Activated CD8-positive, alpha-beta memory T cell treated with anti-CD3 and anti-CD28 coated beads for 1 hour (primary cell): ENCODE measurements around the gene RGL2.
"Not testable (repeated sequence)": the region's sequence is repeated elsewhere in the genome, so short reads cannot be mapped to it uniquely, and the experiment has no call there.

ENCODE experiments used
- DNase-seq, 2 donors: peaks; one replicate each; pipeline ENCODE4 v3.0.0-alpha.2; 2020; ENCODE audit warnings: low read depth in 1 of 2; ENCODE audit errors: extremely low read depth in 1 of 2

The RGL2 gene

DNA sequence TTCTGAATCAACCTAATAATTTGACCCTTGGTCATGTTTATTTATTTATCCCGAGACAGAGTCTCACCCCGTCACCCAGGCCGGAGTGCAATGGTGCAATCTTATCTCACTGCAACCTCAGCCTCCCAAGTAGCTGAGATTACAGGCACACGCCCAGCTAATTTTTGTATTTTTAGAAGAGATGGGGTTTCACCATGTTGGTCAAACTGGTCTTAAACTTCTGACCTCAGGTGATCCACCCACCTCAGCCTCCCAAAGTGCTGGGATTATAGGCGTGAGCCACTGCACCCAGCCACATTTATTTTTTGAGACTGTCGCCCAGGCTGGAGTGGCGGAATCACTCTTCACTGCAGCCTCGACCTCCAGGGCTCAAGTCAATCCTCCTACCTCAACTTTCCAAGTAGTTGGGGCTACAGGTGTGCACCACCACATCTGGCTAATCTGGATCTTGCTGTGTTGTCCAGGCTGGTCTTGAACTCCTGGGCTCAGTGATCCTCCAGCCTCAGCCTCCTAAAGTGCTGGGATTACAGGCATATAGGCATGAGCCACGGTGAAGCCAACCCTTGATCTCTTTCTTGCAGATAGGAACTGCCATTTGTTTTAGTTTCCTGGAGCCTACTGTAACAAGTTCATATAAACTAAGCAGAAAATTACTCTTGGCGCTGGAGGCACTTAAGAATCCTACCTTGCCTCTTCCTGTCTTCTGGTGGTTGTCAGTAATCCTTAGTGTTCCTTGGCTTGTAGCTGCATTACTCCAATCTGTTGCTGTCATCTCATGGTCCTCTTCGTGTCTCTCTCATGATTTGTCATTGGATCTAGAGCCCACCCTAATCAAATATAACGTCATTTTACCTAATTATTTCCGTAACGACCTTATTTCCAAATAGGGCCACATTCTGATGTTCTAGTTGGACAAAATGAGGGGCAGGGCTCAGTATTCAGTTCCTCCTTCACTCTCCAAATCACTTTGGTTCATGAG, 24.5 kb downstream of the RGL2 start:
- no peak for DNase-seq

DNA sequence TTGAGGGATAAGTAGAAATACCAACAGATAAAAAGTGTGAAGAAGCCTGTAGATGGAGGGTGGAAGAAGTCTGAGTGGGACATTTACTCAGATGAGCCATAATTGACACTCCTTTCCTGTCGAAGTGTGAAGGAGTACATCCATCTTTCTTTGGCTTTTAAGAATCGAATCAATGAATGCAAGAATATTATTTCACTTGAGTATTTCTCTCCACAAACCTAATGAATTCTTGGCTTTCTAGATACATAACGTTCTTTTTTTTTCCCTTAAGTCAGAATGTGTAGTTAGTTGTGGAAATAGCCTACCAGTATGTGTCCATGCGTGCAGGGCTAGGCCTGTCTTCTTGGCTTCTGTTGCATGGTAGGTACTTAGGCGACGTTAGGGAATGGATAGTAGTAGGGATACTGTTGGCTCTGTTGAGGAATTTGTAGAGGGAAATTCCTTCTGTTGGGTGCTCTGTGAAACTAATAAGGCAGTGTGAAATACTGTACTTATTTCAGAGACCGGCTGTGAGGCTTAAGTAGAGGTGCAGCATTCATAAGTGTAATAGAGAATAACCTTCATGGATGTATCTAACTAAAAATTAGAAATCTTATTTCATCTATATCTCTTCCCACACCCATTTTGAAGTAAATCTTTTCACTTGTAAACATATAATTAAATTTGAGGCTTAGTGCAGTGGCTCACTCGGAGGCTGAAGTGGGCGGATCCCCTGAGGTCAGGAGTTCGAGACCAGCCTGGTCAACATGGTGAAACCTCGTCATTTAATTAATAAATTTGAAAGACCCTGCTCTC, 25.4 kb downstream of the RGL2 start:
- no peak for DNase-seq

DNA sequence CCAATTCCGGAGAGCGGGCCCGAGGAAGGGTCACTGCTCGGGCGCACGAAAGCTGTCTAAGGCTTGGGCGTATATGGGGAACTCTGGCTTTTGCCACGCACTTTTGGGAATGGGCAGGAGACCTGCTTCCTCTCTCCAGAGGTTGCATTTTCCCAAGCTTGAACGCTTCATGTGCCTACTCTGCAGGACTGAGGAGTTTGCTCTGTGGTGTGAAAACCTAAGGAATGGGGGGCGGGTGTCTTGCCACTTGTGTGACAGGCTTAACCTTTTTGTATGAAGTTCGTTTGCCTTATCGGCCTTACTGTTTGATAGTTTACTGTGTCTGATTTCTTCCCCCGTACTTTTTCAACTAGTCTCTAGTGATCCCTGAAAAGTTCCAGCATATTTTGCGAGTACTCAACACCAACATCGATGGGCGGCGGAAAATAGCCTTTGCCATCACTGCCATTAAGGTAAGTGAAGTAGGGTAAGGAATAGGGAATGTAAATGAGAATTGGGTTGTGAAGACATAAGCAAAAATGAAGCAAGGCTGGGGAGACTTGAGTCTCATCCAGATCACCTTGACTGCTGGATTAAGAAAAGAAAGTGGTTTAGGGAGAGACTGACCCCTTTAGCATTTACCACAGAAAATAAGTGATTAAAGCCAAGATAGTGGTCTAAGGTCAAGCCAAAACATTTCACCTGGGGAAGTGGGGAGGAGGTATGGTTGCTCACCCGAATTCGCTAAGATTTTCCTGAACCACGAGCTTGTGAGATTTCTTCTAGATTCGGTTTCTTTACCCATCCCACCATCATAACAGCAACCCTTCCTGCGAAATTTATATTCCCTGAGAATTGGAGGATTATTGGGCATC, 26.2 kb downstream of the RGL2 start:
- no peak for DNase-seq

DNA sequence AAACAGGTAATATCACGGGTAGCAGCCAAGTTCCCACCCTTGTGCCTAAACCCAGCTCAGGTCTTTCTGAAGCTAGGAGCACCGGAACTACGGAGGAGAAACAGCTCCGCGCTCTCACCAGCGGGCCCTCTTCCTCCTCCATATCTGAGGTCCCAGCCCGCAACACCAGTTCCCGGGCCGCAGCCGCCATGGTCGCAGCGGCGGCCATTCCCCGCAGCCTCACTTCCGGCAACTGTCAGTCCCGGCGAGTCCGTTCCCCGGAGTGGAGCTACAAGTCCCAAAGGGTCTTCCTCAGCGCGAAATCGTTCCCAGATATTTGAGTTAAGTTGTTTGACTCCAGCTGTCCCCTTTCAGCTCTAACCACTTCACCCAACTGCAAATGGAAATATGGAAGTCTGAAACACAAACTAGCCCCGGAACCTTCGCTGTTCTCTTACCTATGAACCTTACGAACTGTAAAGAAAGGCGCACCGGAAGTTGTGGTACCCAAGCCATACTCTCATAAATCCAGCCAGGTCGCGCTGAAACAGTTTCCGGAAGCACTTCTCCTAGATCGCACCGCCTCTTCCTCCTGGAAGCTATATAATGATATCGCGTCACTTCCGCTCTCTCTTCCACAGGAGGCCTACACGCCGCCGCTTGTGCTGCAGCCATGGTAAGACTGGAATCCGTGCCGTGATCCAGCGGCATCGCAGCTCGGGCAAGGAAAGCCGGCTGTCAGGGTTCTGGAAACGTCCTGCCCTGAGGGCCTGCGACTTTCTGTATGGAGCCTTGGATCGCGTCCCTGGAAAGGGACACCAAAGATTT, 27.1 kb downstream of the RGL2 start, which contains the start of the genes RPS18 and VPS52:
RPS18 (plus strand) TSS at position 608 of the 807 bp plus-strand sequence; CDS start at position 653, 45 bp downstream.
VPS52 (minus strand) TSS at position 409 of the 807 bp plus-strand sequence; CDS start at position 208, 201 bp downstream.
- DNase-seq: peak; percentile 71 to 89

DNA sequence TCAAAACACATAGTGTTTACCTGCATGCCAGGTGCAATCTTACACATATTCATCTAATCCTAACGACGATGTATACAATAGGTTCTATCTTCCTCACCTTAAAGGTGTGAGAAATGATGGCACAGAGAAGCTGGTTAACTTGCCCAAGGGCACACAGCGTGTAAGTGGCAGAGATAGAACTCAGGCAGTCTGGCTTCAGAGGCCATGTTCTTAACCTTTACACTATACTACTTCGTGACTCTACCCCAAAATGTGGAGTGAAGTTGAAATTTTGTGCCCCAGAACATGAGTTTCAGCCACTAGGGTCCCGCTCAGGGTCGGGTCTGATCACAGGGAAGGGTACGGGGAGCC, 27.6 kb downstream of the RGL2 start:
- no peak for DNase-seq

DNA sequence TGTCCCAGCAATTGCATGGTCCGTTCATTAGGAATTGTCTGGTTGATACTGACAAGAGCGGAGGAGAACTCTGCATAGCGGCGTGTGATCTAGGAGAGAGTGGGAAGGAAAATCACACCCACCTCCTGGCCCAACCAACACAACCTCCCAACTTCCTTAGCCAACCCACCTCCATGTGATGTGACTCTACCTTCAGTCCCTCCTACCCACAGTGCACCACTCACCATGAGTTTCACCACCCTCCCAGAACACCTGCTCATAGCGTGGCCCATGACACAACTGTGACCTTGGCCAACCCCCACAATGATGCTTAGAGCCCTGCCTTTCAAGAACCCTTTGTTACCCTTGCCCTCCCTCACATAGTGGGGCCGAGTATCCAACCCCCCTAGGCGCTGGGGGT, 34.7 kb downstream of the RGL2 start:
- no peak for DNase-seq

DNA sequence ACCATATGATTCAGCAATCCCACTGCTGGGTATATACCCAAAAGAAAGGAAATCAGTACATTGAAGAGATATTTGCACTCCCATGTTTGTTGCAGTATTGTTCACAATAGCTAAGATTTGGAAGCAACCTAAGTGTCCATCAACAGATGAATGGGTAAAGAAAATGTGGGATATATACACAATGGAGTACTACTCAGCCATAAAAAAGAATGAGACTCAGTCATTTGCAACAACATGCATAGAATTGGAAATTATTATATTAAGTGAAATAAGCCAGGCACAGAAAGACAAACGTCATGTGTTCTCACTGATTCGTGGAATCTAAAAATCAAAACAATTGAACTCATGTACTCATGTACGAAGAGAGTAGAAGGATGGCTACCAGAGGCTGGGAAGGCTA, 36.3 kb downstream of the RGL2 start:
- not testable (repeated sequence) for DNase-seq

DNA sequence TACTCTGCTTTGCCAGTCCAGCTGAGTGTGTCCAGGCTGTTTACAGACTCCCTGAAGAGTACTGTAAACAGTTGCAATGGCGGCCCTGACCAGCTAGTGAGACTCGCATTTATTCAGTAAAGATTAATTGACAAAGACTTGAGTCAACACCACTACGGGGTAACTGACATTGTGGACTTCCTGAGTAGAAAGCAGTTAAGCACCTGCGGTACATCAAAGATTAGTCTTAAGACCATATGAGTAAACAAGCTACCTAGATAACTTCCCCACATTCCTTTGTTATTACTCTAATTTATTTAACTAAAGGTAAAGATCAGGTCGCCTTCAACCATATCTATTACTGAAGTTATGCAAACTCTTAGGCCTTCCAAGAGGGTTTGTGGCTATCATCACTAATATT, 39.7 kb downstream of the RGL2 start:
- DNase-seq: no peak

DNA sequence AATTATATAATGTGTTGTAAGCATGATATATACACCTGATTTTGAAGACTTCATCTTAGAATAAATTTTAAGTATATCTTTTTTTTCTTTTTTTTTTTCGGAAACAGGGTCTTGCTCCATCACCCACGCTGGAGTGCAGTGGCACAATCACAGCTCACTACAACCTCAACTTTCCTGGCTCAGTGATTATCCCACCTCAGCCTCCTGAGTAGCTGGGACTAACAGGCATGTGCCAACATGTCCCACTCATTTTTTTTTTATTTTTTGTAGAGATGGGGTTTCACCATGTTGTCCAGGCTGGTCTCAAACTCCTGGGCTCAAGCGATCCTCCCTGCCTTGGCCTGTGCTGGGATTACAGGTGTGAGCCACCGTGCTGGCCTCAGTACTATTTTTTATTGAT, 44.2 kb downstream of the RGL2 start:
- DNase-seq: no peak

DNA sequence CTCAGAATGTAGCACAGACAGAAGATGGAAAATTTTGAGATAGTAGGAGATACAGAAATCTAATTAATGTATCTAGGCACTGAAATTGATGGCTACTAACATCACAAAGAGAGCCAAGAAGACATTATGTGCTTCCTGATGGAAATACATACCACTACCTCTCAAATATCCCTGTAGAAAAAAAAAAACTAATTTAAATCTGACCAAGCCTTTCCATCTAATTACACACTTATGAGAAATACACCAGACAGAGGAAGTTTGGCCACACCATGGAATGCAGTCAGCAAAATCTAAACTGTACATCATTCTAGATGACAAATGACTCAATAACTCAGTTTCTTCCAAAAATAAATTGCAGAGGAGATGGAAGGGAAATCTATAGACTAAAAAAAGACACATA, 46.0 kb downstream of the RGL2 start:
- DNase-seq: no peak

DNA sequence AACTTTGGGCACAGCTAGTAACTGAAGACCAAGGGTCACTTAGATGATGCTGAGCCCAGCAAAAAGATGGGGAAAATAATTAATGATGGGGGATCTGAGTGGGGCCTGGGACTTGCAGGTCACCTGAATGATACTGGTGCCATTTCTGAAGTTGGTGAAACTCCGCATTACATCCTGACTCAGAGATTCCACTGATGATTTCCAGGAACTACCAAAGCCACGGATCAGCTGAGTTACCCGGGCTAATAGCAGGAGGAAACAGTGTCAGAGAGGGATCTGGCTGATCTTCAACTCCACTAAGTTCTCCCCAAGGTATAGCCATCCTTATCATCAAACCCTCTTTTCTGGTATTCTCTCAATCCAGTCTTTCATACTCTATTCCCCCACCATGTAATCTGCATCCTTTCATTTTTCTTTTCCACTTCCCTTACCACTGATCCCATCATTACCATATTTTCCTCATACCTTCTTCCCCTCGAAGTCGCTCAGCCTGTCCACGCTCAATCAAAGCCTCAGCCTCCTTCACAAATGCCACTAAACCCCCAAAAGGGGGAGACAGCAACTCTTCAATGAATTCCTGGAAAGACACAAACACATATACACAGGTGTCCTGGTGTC, 47.2 kb downstream of the RGL2 start:
- DNase-seq: no peak

DNA sequence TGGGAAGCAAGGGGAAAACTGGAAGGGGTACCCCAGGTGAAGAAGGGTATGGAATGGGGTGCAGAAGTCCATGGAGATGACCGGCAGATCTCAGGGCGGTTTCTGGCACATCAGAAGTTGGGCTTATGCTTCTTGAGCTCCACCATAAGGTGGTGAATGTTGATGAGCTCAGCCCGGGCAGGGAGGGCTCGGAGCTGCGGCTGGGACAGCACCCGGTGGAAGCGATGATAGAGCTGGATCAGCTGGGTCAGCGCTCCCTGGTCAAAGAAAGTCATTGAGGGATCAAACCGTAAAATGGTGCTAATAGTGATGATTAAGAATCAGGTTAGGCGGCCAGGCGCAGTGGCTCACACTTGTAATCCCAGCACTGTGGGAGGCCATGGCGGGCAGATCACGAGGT, 48.0 kb downstream of the RGL2 start:
- DNase-seq: no peak

DNA sequence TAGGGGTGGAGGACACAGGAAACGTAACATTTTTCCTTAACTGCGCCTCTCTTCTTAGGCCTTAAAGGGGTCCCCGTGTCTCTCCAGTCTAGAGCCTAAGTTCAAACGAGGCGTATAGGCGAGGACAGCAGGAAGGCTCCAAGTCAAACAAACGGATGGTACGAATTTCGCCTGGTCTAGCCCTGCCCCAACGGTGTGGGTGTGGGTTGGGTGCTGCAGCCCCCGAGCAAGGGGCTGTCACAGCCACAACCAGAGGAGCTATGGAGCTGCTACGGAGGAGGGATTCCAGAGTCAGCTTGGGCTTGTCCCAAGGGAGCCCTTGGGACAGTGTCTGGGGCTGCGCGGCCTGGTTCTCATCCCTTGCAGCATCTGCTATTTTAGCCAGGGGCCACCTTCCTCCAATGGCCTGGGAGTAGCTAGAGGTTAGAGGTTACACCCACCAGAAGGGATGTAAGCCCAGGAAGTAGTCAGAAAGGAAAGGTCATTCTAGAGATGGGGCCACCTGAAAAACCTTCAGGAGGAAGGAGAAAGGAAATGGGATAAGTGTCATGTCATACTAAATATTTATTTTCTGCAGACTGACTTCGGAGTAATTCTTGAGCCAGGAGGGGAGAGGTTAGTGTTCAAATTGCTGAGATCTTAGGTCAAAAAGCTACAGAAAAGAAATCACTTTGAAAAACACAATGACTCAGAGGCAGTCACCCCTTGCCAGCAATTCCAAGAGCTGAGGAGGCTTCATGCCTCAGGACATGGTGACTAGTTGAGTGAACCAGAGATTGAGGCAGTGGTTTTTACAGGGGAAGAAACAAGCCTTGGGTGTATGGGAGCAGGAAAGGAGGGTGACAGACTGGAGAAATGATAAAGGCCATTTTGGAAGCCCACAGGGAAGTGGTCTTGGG, 48.8 kb downstream of the RGL2 start:
- no peak for DNase-seq

DNA sequence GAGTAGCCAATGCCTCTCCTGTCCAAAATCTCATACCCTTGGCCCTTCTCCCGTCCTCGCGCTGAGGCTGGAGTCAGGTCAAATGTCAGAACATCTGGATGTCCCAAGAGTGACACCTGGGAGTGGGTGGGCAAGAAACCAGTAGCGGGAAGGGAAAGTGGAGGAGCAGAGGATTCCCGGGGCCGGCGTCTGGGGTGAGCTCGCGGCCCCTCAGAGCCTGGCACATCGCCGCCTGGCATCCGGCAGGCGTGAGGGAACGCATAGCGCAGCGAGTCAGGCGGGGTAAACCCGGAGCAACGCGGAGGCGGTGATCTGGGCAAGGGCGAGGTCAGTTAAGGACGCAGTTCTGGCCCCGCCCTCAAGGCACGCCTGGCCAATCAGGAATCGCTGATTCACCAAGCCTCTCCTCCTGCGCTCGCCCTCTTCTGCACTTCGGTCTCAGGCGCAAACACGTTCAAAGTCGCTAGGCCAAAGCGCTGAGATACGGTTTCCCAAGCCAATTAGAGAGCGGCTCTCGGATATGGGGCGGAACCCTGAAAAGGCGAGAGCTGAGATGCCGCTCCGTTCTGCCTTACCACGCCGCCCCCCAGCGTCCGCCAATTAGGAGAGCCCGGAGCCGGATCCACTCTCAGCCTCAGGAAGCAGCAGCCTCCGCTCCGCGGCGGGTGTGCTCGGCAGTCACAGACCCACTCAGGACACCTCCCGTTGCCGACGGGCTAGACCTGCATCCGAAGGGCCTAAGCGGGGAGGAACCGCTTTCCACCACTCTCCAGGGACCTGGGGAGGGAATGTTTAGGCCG, 49.6 kb downstream of the RGL2 start:
- peak; percentile 87 to 92 for DNase-seq

DNA sequence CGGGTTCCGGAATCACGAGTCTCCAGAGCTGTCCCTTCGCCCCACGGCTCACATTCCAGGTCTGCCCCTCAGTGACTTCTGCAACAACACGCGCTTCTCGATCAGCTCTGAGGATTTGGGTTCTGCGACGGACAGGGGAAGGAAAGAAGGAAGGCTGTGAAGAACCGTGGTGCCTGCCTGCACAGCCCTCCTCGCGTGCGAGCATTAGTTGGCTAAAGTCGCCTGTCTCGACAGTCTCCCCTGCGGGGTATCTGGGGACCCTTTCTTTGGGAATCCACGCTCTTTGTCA, 50.2 kb downstream of the RGL2 start:
- no peak for DNase-seq

DNA sequence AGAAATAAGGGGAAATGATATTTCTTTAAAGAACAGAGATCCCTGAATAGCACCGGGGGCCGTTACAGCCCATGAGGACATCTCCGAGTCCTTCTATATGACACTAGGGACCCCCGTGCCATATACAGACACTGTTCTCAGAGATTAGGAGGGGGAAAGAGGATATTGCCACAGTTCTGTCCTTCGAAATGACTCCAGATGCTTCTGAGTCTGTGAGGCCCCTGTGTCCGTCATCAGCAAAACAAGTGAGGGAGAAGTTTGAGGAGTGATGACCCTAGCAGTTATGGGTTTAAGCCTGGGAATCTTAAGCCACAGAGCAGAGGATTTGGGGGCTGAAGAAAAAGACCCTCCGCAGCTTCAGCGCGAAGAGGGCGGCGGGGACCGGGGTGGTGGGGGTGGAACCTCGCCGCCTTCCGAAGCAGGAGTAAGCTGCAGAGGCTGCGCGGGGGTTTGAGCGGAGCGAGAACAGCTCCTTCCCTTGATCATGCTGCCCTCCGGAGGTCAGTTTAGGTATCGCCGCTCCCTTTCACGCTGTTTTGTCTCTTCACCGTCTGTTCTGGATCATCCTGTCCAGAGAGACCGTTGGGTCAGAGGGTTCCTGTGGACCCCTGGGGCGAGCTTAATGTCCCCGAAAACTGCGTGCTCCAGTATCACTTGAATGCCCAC, 50.6 kb downstream of the RGL2 start:
- peak; percentile 83 to 86 for DNase-seq

DNA sequence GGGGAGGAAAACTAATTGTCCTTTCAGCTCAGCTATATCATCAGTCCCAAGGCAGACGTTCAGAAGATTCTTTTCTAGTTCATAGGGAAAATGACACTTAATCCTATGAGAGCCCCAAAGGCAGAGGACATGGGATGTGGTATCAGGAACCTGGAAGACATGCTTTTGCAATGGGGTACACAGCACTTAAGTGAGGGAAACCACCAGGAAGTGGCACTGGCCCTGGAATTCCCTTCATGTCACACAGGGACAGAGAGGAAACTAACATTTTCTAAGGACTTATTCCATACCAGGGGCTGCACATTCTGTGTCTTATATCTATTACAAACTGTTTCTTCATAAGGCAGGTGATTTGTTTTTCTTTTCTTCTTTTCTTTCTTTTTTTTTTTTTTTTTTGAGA, 55.3 kb downstream of the RGL2 start:
- DNase-seq: no peak
